Spleen (tissue), 11 donors: ENCODE results near the gene LRRC32. TPM values are rescaled to one million over a fixed set of nuclear protein-coding genes. Genes with fewer than 3 reads are reported as not detected.

Experiments
- DNase-seq: peaks from one replicate; pipeline ENCODE4 v3.0.0-alpha.2; 2020
- H3K27ac ChIP-seq, 8 donors: fragments of 200-600 bp; sonication (generic) in 7 of 8; 1 replicate in 4 of 8; 2 replicates in 4 of 8; pipeline versions ENCODE4 v1.5.0 to v1.8.0; 2016 to 2021; ENCODE audit warnings: inconsistent platforms in 4 of 8, mild to moderate bottlenecking in 4 of 8, moderate library complexity in 1 of 8
- H3K27me3 ChIP-seq, 7 donors: fragments of 200-600 bp; sonication (generic) in 6 of 7; replicated peaks in 1 of 7; 1 replicate in 4 of 7; 2 replicates in 3 of 7; pipeline versions ENCODE4 v1.5.0 to v1.8.0; 2016 to 2021; ENCODE audit warnings: inconsistent platforms in 3 of 7, mild to moderate bottlenecking in 1 of 7
- H3K36me3 ChIP-seq, 6 donors: fragments of 200-600 bp; sonication (generic) in 5 of 6; 1 replicate in 4 of 6; 2 replicates in 2 of 6; pipeline versions ENCODE4 v1.5.0 to v1.8.0; 2016 to 2021; ENCODE audit warnings: inconsistent platforms in 2 of 6
- H3K4me1 ChIP-seq, 6 donors: fragments of 200-600 bp; sonication (generic) in 5 of 6; 1 replicate in 3 of 6; 2 replicates in 3 of 6; pipeline versions ENCODE4 v1.5.0 to v1.8.0; 2016 to 2021; ENCODE audit warnings: inconsistent platforms in 3 of 6
- H3K4me3 ChIP-seq, 8 donors: fragments of 200-600 bp; sonication (generic) in 7 of 8; 1 replicate in 4 of 8; 2 replicates in 4 of 8; pipeline versions ENCODE4 v1.5.0 to v1.8.0; 2016 to 2021; ENCODE audit warnings: inconsistent platforms in 4 of 8, mild to moderate bottlenecking in 4 of 8, moderate library complexity in 2 of 8
- H3K9me3 ChIP-seq, 8 donors: fragments of 200-600 bp; sonication (generic) in 7 of 8; 1 replicate in 4 of 8; 2 replicates in 4 of 8; pipeline versions ENCODE4 v1.5.0 to v1.8.0; 2016 to 2021; ENCODE audit warnings: inconsistent platforms in 4 of 8
- CTCF ChIP-seq, 11 experiments: fragments of 200-600 bp in 7 of 11; fragments of 450-650 bp in 4 of 11; sonication (generic) in 4 of 11; IDR thresholded peaks in 8 of 11; conservative IDR thresholded peaks in 3 of 11; 1 replicate in 7 of 11; 2 replicates in 4 of 11; pipeline versions ENCODE4 v1.4.0 to v1.8.0; 2016 to 2021; ENCODE audit warnings: antibody characterized with exemption in 11 of 11, inconsistent platforms in 4 of 11, mild to moderate bottlenecking in 1 of 11
- POLR2A ChIP-seq, 3 donors: fragments of 450-650 bp; IDR thresholded peaks; one replicate each; pipeline ENCODE4 v1.5.1; 2017; ENCODE audit warnings: antibody characterized with exemption in 3 of 3, mild to moderate bottlenecking in 1 of 3
- POLR2AphosphoS5 ChIP-seq, 3 donors: sonication (generic); formaldehyde crosslinking; IDR thresholded peaks; one replicate each; pipeline ENCODE4 v1.5.1; 2017; ENCODE audit warnings: antibody characterized with exemption in 3 of 3
- WGBS, 5 donors: extraction: QIAGEN DNeasy Blood & Tissue Kit in 3 of 5; methylation state at CpG; one replicate each; pipeline versions ENCODE4 v1.1.5 to v1.1.7; 2013 to 2018; 5-methylcytosine and 5-hydroxymethylcytosine counted together
- intact Hi-C: fragments of 100-400 bp; cut with DNase I; formaldehyde crosslinking; loops from one replicate; pipeline ENCODE4 v1.15.0; 2023; ENCODE audit warnings: low total_unique reads
- polyA plus RNA-seq, 3 donors: library from polyadenylated mRNA; stranded (reverse); fragments of 200-250 nt; gene quantifications; one replicate each; pipeline ENCODE4 v1.2.1, GENCODE V29; 2013
- total RNA-seq, 7 donors: library from RNA; depleted of rRNA in 3 of 7; stranded (reverse); fragments of >200 nt in 3 of 7; fragmentation: NEBNext Ultra II Directional in 4 of 7; extraction: Animal tissue kit (Norgen Biotek cat#: 25700) in 4 of 7; gene quantifications; one replicate each; pipeline versions ENCODE4 v1.1.0 to v1.2.1, GENCODE V29; 2016 to 2021
- donor health status: healthy with polysubstance abuse.
- donor health status: DM: no; HTN: no; CAD: no; lungs with moderate emphysema.
- donor health status: DM: no; HTN: no; CAD: no.
- donor health status: Bipolar disorder and iron deficiency.
- donor health status: healthy.
- donor health status: DM: no; HTN: no; CAD: no.
- donor health status: DM: yes; HTN: yes; CAD: no.

Gene LRRC32
- total and polyA plus RNA-seq, 10 donors, result 25.9 to 214 (median 74.3) TPM

GRCh38 chr11:76617553-76618265, 52.8 kb downstream of the LRRC32 start:
- no peaks in the 10 kb centered on the region for H3K36me3 ChIP-seq
- H3K9me3 ChIP-seq, result peaks cover 0 to 10% (median 0%) of the 10 kb centered on the region in 8 donors
- 74 to 92% (median 88%) methylated on average over 7 of the region's 7 CpGs for WGBS, 5 donors
- H3K4me1 ChIP-seq, result peaks cover 0 to 34% (median 11%) of the 10 kb centered on the region in 6 donors
- H3K27ac ChIP-seq, result no peak overlapping the region
- intact Hi-C loops, result no loop called here
- TF ChIP-seq POLR2A (IDR thresholded peaks at IDR 0.05) (no peak), POLR2AphosphoS5 (IDR thresholded peaks at IDR 0.05) (no peak), CTCF (IDR thresholded peaks at IDR 0.05 in 8 of 11, conservative IDR thresholded peaks at IDR 0.05 in 3 of 11) (no peak)
- peaks cover 0 to 8% (median 0%) of the 10 kb centered on the region in 7 donors for H3K27me3 ChIP-seq
- peak; percentile 13 for DNase-seq
- no peak overlapping the region for H3K4me3 ChIP-seq

- H3K27ac ChIP-seq, result peak overlapping the region in 2 of 8 donors; percentile 20 to 65
- no peaks in the 10 kb centered on the region for H3K36me3 ChIP-seq
- WGBS, 5 donors, result 60 to 78% (median 74%) methylated on average over 8 to 10 of the region's 10 CpGs
- peaks cover 0 to 34% (median 11%) of the 10 kb centered on the region in 6 donors for H3K4me1 ChIP-seq
- H3K4me3 ChIP-seq, result no peak overlapping the region
- TF ChIP-seq POLR2A (IDR thresholded peaks at IDR 0.05), result no peak
- TF ChIP-seq CTCF (IDR thresholded peaks at IDR 0.05 in 8 of 11, conservative IDR thresholded peaks at IDR 0.05 in 3 of 11), result no peak
- TF ChIP-seq POLR2AphosphoS5 (IDR thresholded peaks at IDR 0.05), result no peak
- intact Hi-C loops, result no loop called here
- H3K9me3 ChIP-seq, result peaks cover 0 to 10% (median 0%) of the 10 kb centered on the region in 8 donors
- peak; percentile 49 for DNase-seq
- H3K27me3 ChIP-seq, result peaks cover 0 to 8% (median 0%) of the 10 kb centered on the region in 7 donors
Measured at GRCh38 chr11:76616676-76617552, 53.6 kb downstream of the LRRC32 start.

- Histone ChIP-seq H3K4me3 (no peak overlapping the region), H3K4me1 (peaks cover 2 to 33% (median 15%) of the 10 kb centered on the region in 6 donors), H3K27me3 (peaks cover 0 to 8% (median 0%) of the 10 kb centered on the region in 7 donors), H3K9me3 (peaks cover 0 to 10% (median 0%) of the 10 kb centered on the region in 8 donors), H3K27ac (peak overlapping the region in 7 of 8 donors; percentile 9 to 65 (median 49)), H3K36me3 (no peaks in the 10 kb centered on the region)
- DNase-seq, result peak; percentile 58
- TF ChIP-seq POLR2AphosphoS5 (IDR thresholded peaks at IDR 0.05) (no peak), POLR2A (IDR thresholded peaks at IDR 0.05) (no peak), CTCF (IDR thresholded peaks at IDR 0.05 in 8 of 11, conservative IDR thresholded peaks at IDR 0.05 in 3 of 11) (no peak)
- intact Hi-C loops, result no loop called here
- WGBS, 5 donors, result 42 to 67% (median 56%) methylated on average over 4 of the region's 4 CpGs
Measured at GRCh38 chr11:76615950-76616349, 54.6 kb downstream of the LRRC32 start.
